ENCODE data around the gene PGPEP1.

DNA sequence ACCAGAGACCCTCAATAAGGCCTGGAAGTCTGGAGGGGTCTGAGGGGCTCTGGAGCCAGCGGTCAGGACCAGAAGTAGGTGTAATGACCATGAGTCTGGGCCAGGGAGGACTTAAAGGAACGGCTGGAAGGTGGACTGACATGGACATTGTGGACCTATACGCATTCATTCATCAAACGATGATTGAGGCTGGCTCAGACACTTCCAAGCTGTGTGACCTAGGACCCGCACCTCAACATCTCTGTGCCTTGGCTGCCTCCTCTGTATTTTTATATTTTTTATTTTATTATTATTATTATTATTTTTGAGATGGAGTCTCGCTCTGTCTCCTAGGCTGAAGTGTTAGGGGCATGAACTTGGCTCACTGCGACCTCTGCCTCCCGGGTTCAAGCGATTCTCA, 66.4 kb downstream of the PGPEP1 start:
- no peak for TF ChIP-seq CTCF (conservative IDR thresholded peaks at IDR 0.05)
- no peak for TF ChIP-seq ZFX (IDR thresholded peaks at IDR 0.05)
